Spleen (tissue), 11 donors: Measurements from ENCODE around the gene PRRX2. TPM values are rescaled to one million over a fixed set of nuclear protein-coding genes. Genes with fewer than 3 reads are reported as not detected.
"Not testable (repeated sequence)": the region's sequence is repeated elsewhere in the genome, so short reads cannot be mapped to it uniquely, and the experiment has no call there.

Experiments used
- DNase-seq: peaks from one replicate; pipeline ENCODE4 v3.0.0-alpha.2; 2020
- H3K27ac ChIP-seq, 8 donors: fragments of 200-600 bp; sonication (generic) in 7 of 8; 1 replicate in 4 of 8; 2 replicates in 4 of 8; pipeline versions ENCODE4 v1.5.0 to v1.8.0; 2016 to 2021; ENCODE audit warnings: inconsistent platforms in 4 of 8, mild to moderate bottlenecking in 4 of 8, moderate library complexity in 1 of 8
- H3K27me3 ChIP-seq, 7 donors: fragments of 200-600 bp; sonication (generic) in 6 of 7; replicated peaks in 1 of 7; 1 replicate in 4 of 7; 2 replicates in 3 of 7; pipeline versions ENCODE4 v1.5.0 to v1.8.0; 2016 to 2021; ENCODE audit warnings: inconsistent platforms in 3 of 7, mild to moderate bottlenecking in 1 of 7
- H3K36me3 ChIP-seq, 6 donors: fragments of 200-600 bp; sonication (generic) in 5 of 6; 1 replicate in 4 of 6; 2 replicates in 2 of 6; pipeline versions ENCODE4 v1.5.0 to v1.8.0; 2016 to 2021; ENCODE audit warnings: inconsistent platforms in 2 of 6
- H3K4me1 ChIP-seq, 6 donors: fragments of 200-600 bp; sonication (generic) in 5 of 6; 1 replicate in 3 of 6; 2 replicates in 3 of 6; pipeline versions ENCODE4 v1.5.0 to v1.8.0; 2016 to 2021; ENCODE audit warnings: inconsistent platforms in 3 of 6
- H3K4me3 ChIP-seq, 8 donors: fragments of 200-600 bp; sonication (generic) in 7 of 8; 1 replicate in 4 of 8; 2 replicates in 4 of 8; pipeline versions ENCODE4 v1.5.0 to v1.8.0; 2016 to 2021; ENCODE audit warnings: inconsistent platforms in 4 of 8, mild to moderate bottlenecking in 4 of 8, moderate library complexity in 2 of 8
- H3K9me3 ChIP-seq, 8 donors: fragments of 200-600 bp; sonication (generic) in 7 of 8; 1 replicate in 4 of 8; 2 replicates in 4 of 8; pipeline versions ENCODE4 v1.5.0 to v1.8.0; 2016 to 2021; ENCODE audit warnings: inconsistent platforms in 4 of 8
- POLR2A ChIP-seq, 3 donors: fragments of 450-650 bp; IDR thresholded peaks; one replicate each; pipeline ENCODE4 v1.5.1; 2017; ENCODE audit warnings: antibody characterized with exemption in 3 of 3, mild to moderate bottlenecking in 1 of 3
- POLR2AphosphoS5 ChIP-seq, 3 donors: sonication (generic); formaldehyde crosslinking; IDR thresholded peaks; one replicate each; pipeline ENCODE4 v1.5.1; 2017; ENCODE audit warnings: antibody characterized with exemption in 3 of 3
- WGBS, 5 donors: extraction: QIAGEN DNeasy Blood & Tissue Kit in 3 of 5; methylation state at CpG; one replicate each; pipeline versions ENCODE4 v1.1.5 to v1.1.7; 2013 to 2018; 5-methylcytosine and 5-hydroxymethylcytosine counted together
- intact Hi-C: fragments of 100-400 bp; cut with DNase I; formaldehyde crosslinking; loops from one replicate; pipeline ENCODE4 v1.15.0; 2023; ENCODE audit warnings: low total_unique reads
- polyA plus RNA-seq, 3 donors: library from polyadenylated mRNA; stranded (reverse); fragments of 200-250 nt; gene quantifications; one replicate each; pipeline ENCODE4 v1.2.1, GENCODE V29; 2013
- total RNA-seq, 7 donors: library from RNA; depleted of rRNA in 3 of 7; stranded (reverse); fragments of >200 nt in 3 of 7; fragmentation: NEBNext Ultra II Directional in 4 of 7; extraction: Animal tissue kit (Norgen Biotek cat#: 25700) in 4 of 7; gene quantifications; one replicate each; pipeline versions ENCODE4 v1.1.0 to v1.2.1, GENCODE V29; 2016 to 2021
- TF ChIP-seq, protein P1 (sequence below), 11 experiments: fragments of 200-600 bp in 7 of 11; fragments of 450-650 bp in 4 of 11; sonication (generic) in 4 of 11; IDR thresholded peaks in 8 of 11; conservative IDR thresholded peaks in 3 of 11; 1 replicate in 7 of 11; 2 replicates in 4 of 11; pipeline versions ENCODE4 v1.4.0 to v1.8.0; 2016 to 2021; ENCODE audit warnings: antibody characterized with exemption in 11 of 11, inconsistent platforms in 4 of 11, mild to moderate bottlenecking in 1 of 11
- donor health status: healthy with polysubstance abuse.
- donor health status: DM: no; HTN: no; CAD: no; lungs with moderate emphysema.
- donor health status: DM: no; HTN: no; CAD: no.
- donor health status: Bipolar disorder and iron deficiency.
- donor health status: healthy.
- donor health status: DM: no; HTN: no; CAD: no.
- donor health status: DM: yes; HTN: yes; CAD: no.

The PRRX2 gene
- total and polyA plus RNA-seq, 10 donors = 0.32 to 1.5 (median 0.54) TPM; not detected in 5

DNA sequence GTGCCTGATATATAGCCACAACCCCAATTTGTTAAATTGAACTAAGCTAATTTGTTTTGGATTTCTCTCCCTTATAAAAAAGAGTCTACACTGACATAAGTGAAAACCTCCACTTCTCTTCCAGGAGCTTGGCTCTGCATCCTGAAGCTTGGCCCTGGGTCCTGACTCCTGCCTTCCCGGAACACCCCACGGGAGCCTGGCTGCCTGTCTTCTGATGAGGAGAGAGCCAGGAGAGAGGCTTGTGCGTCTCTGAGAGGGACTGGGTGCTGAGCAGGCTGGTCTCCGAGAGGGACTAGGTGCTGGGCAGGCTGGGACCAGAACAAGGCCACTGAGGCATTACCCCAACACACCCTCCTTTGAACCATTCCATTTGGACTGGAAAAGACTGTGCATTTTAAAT is 93.9 kb downstream of the PRRX2 start:
- intact Hi-C loops = no loop called here
- 85 to 96% (median 95%) methylated on average over 4 of the region's 4 CpGs for WGBS, 5 donors
- Histone ChIP-seq H3K27me3 (peaks cover 0 to 5% (median 0%) of the 10 kb centered on the region in 7 donors), H3K9me3 (no peaks in the 10 kb centered on the region), H3K27ac (no peak overlapping the region), H3K4me3 (no peak overlapping the region), H3K4me1 (peaks cover 7 to 45% (median 19%) of the 10 kb centered on the region in 6 donors), H3K36me3 (no peaks in the 10 kb centered on the region)
- DNase-seq = no peak
- TF ChIP-seq POLR2AphosphoS5 (IDR thresholded peaks at IDR 0.05) (no peak), POLR2A (IDR thresholded peaks at IDR 0.05) (no peak)
- TF ChIP-seq, protein P1, sequence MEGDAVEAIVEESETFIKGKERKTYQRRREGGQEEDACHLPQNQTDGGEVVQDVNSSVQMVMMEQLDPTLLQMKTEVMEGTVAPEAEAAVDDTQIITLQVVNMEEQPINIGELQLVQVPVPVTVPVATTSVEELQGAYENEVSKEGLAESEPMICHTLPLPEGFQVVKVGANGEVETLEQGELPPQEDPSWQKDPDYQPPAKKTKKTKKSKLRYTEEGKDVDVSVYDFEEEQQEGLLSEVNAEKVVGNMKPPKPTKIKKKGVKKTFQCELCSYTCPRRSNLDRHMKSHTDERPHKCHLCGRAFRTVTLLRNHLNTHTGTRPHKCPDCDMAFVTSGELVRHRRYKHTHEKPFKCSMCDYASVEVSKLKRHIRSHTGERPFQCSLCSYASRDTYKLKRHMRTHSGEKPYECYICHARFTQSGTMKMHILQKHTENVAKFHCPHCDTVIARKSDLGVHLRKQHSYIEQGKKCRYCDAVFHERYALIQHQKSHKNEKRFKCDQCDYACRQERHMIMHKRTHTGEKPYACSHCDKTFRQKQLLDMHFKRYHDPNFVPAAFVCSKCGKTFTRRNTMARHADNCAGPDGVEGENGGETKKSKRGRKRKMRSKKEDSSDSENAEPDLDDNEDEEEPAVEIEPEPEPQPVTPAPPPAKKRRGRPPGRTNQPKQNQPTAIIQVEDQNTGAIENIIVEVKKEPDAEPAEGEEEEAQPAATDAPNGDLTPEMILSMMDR (IDR thresholded peaks at IDR 0.05 in 8 of 11, conservative IDR thresholded peaks at IDR 0.05 in 3 of 11) = no peak

DNA sequence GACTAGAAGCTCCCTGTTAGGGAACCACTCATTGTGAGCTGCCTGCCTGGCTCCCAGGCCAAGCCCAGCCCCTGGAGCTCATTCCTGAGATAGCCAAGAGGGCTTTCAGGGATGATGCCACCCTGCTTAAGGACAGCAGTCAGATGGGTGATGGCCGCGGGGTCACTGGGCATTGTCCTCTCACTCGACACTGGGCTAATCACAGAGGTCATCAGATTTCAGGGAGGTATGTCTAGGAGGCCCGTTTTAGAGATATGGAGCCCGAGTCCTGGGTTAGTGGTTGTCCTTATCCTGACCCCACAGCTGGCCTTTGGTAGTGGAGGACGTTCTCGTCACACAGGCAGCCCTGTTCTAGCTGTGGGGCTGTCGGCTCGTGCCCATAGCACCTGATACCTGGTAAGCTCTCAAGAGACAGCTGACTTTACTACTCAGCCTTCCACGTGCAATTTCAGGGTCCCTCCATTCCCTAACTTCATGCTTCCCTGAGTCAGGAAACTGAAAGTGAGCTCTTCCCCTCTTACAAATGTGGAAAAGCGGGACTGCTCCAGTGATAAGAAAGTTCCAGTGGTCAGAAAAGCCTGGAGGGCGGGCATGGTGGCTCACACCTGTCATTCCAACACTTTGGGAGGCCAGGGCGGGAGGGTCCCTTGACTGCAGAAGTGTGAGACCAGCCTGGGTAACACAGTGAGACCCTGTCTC is 94.5 kb downstream of the PRRX2 start:
- H3K4me3 ChIP-seq = no peak overlapping the region
- H3K4me1 ChIP-seq = peaks cover 7 to 45% (median 19%) of the 10 kb centered on the region in 6 donors
- intact Hi-C loops = no loop called here
- TF ChIP-seq POLR2A (IDR thresholded peaks at IDR 0.05) (no peak), POLR2AphosphoS5 (IDR thresholded peaks at IDR 0.05) (no peak)
- TF ChIP-seq, protein P1 (IDR thresholded peaks at IDR 0.05 in 8 of 11, conservative IDR thresholded peaks at IDR 0.05 in 3 of 11) = no peak
- H3K36me3 ChIP-seq = no peaks in the 10 kb centered on the region
- 74 to 87% (median 82%) methylated on average over 12 to 13 of the region's 13 CpGs for WGBS, 5 donors
- H3K27ac ChIP-seq = no peak overlapping the region
- H3K27me3 ChIP-seq = peaks cover 0 to 5% (median 0%) of the 10 kb centered on the region in 7 donors
- H3K9me3 ChIP-seq = no peaks in the 10 kb centered on the region
- no peak for DNase-seq

DNA sequence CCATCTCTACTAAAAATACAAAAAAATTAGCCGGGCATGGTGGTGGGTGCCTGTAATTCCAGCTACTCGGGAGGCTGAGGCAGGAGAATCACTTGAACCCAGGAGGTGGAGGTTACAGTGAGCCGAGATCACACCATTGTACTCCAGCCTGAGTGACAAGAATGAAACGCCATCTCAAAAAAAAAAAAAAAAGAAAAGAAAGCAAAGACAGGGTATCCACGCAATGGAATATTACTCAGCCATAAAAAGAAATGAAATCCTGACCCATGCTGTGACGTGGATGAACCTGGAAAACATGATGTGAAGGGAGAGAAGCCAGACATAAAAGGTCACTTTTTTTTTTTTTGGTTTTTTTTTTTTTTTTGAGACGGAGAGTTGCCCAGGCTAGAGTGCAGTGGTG is 95.3 kb downstream of the PRRX2 start:
- H3K4me3 ChIP-seq, H3K9me3 ChIP-seq, DNase-seq, intact Hi-C loops, H3K36me3 ChIP-seq, H3K27me3 ChIP-seq: not testable (repeated sequence)
- Histone ChIP-seq H3K27ac (peak overlapping the region in 3 of 8 donors; percentile 67 to 79 (median 73)), H3K4me1 (peaks cover 7 to 45% (median 19%) of the 10 kb centered on the region in 6 donors)
- WGBS, 5 donors = 74 to 88% (median 85%) methylated on average over 6 to 7 of the region's 7 CpGs

DNA sequence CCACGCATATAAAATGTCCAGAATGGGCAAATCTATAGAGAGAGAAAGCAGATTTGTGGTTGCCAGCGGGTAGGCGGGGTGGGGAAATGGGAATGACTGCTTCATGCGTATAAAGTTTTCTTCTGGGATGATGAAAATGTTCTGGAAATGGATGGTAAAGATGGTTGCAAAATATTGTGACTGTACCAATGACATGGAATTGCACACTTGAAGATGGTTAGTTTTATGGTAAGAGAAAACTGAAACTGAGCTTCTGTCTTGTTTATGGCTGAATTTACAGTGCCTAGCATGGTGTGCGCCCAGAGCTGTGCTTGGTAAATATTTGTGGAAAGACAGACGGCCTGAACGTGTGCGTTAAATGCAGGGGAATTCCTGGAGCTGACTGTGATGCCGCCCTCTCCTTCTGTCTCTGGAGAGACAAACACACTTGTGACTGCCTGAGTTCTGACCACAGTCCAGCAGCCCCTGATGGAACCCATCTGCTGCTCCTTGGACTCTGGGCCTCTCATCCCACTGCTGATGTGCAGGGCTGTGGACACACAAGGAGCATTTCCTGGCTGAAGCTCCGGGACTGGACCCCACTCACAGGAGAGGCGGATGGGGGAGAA is 96.0 kb downstream of the PRRX2 start:
- Histone ChIP-seq H3K4me3 (no peak overlapping the region), H3K27me3 (peaks cover 0 to 5% (median 0%) of the 10 kb centered on the region in 7 donors), H3K9me3 (no peaks in the 10 kb centered on the region), H3K27ac (peak overlapping the region in 7 of 8 donors; percentile 66 to 79 (median 67)), H3K36me3 (no peaks in the 10 kb centered on the region), H3K4me1 (peaks cover 7 to 43% (median 19%) of the 10 kb centered on the region in 6 donors)
- TF ChIP-seq POLR2A (IDR thresholded peaks at IDR 0.05) (no peak), POLR2AphosphoS5 (IDR thresholded peaks at IDR 0.05) (peak in 1 of 3 donors; percentile 50)
- WGBS, 5 donors = 72 to 82% (median 72%) methylated on average over 11 of the region's 11 CpGs
- DNase-seq = no peak
- intact Hi-C loops = no loop called here

DNA sequence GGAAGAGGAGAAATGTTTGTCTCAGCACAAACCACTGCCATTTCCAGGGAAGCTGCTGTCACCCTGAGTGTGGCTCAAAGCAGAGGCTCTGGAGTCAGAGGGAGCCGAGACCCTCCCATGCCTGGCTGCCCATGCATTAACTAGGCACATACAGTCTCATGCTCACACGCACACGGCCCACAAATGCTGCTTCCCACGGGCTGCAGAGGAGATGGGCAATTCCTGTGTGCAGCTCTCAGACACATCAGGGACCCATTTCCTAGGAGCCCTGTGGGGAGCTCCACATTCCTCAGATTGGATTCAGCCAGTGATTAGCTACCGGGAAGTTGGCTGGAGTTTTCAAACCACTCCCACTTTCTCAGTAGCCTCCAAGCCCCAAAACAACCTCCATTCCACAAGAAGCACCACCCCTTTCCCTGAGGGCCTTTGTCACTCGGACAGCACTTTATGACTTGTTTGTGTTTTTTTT is 96.5 kb downstream of the PRRX2 start:
- WGBS, 5 donors = 42 to 61% (median 48%) methylated on average over 6 of the region's 6 CpGs
- no peak for DNase-seq

More for the DNA sequence above, 96.5 kb downstream of the PRRX2 start:
- Histone ChIP-seq H3K36me3 (no peaks in the 10 kb centered on the region), H3K9me3 (no peaks in the 10 kb centered on the region), H3K27ac (peak overlapping the region in 7 of 8 donors; percentile 66 to 79 (median 67)), H3K4me1 (peaks cover 4 to 38% (median 14%) of the 10 kb centered on the region in 6 donors), H3K4me3 (no peak overlapping the region), H3K27me3 (peaks cover 0 to 5% (median 0%) of the 10 kb centered on the region in 7 donors)
- intact Hi-C loops = no loop called here
- TF ChIP-seq POLR2A (IDR thresholded peaks at IDR 0.05) (no peak), POLR2AphosphoS5 (IDR thresholded peaks at IDR 0.05) (no peak)
- TF ChIP-seq, protein P1 (IDR thresholded peaks at IDR 0.05 in 8 of 11, conservative IDR thresholded peaks at IDR 0.05 in 3 of 11) = no peak
